Karpas-422 (cell line): ENCODE results near the gene LY6G6F. TPM values are rescaled to one million over a fixed set of nuclear protein-coding genes. Genes with fewer than 3 reads are reported as not detected.

Experiments
- DNase-seq: peaks from one replicate; pipeline ENCODE4 v3.0.0-alpha.2; 2015
- H2AFZ ChIP-seq: fragments of 200-600 bp; sonication (generic); 2 replicates; pipeline ENCODE4 v1.6.1; 2014; ENCODE audit warnings: antibody characterized with exemption, low read length, mixed read lengths
- H3K27ac ChIP-seq: fragments of 200-600 bp; sonication (generic); 2 replicates; pipeline ENCODE4 v1.5.1; 2014; ENCODE audit warnings: mild to moderate bottlenecking, low read length, moderate library complexity
- H3K27me3 ChIP-seq: fragments of 200-600 bp; sonication (generic); 2 replicates; pipeline ENCODE4 v1.6.1; 2014; ENCODE audit warnings: low read length, mixed read lengths
- H3K36me3 ChIP-seq: fragments of 200-600 bp; sonication (generic); 2 replicates; pipeline ENCODE4 v1.6.1; 2014; ENCODE audit warnings: low read length, mixed read lengths; ENCODE audit not compliant: insufficient read depth
- H3K4me1 ChIP-seq: fragments of 200-600 bp; sonication (generic); 2 replicates; pipeline ENCODE4 v1.6.1; 2014; ENCODE audit warnings: mild to moderate bottlenecking, low read length, mixed read lengths
- H3K4me2 ChIP-seq: fragments of 200-600 bp; sonication (generic); 2 replicates; pipeline ENCODE4 v1.6.1; 2014; ENCODE audit warnings: low read length, low read depth, mild to moderate bottlenecking; ENCODE audit not compliant: poor library complexity, severe bottlenecking
- H3K4me3 ChIP-seq: fragments of 200-600 bp; sonication (generic); 2 replicates; pipeline ENCODE4 v1.5.1; 2014; ENCODE audit warnings: mild to moderate bottlenecking, antibody characterized with exemption, low read length, mixed read lengths
- H3K79me2 ChIP-seq: fragments of 200-600 bp; sonication (generic); 2 replicates; pipeline ENCODE4 v1.6.1; 2014; ENCODE audit warnings: mild to moderate bottlenecking, low read length, mixed read lengths
- H3K9ac ChIP-seq: fragments of 200-600 bp; sonication (generic); 2 replicates; pipeline ENCODE4 v1.6.0; 2014; ENCODE audit warnings: low read length
- H3K9me2 ChIP-seq: fragments of 200-600 bp; sonication (generic), shearing (Covaris generic); replicated peaks from 2 replicates; pipeline ENCODE4 v1.6.0; 2014; ENCODE audit warnings: mild to moderate bottlenecking, low read length, moderate library complexity; ENCODE audit not compliant: insufficient read depth
- H3K9me3 ChIP-seq: fragments of 300-700, 200-600 bp; sonication (generic); 2 replicates; pipeline ENCODE4 v1.6.1; 2014; ENCODE audit warnings: low read length, mixed read lengths
- H4K20me1 ChIP-seq: fragments of 200-600 bp; sonication (generic); 2 replicates; pipeline ENCODE4 v1.6.1; 2014; ENCODE audit warnings: mild to moderate bottlenecking, antibody characterized with exemption, low read length, low read depth; ENCODE audit not compliant: insufficient read depth
- total RNA-seq: library from RNA; depleted of rRNA; stranded (reverse); fragments of >200 nt; shearing (Covaris generic); gene quantifications from 2 replicates; pipeline ENCODE4 v1.2.3, GENCODE V29; 2014; ENCODE audit warnings: low replicate concordance

LY6G6F gene
- total RNA-seq, 1 experiment from 2014 or later = not detected

GRCh38 chr6:31739639-31740396, 33.2 kb downstream of the LY6G6F start, which contains the start of gene MSH5:
MSH5 (plus strand) TSS chr6:31740005; CDS start chr6:31740467, 462 bp downstream.
- Histone ChIP-seq H3K27me3 (no peaks in the 10 kb centered on the region), H3K79me2 (peaks cover 34% of the 10 kb centered on the region), H3K36me3 (0 out of 2 replicates have a peak, but pooled peaks cover 4% of the 10 kb centered on the region), H3K9me2 (no peaks in the 10 kb centered on the region), H3K27ac (peak within 1 kb of the TSS; percentile 95), H3K9ac (peak within 1 kb of the TSS; percentile 83), H2AFZ (no peak within 1 kb of the TSS; the same call in 1 of the 2 replicates), H3K4me1 (peaks cover 55% of the 10 kb centered on the region), H4K20me1 (no peaks in the 10 kb centered on the region), H3K4me3 (peak within 1 kb of the TSS; percentile 85), H3K4me2 (peak within 1 kb of the TSS; percentile 79), H3K9me3 (no peaks in the 10 kb centered on the region)
- peak; percentile 100 for DNase-seq

GRCh38 chr6:31740397-31741223, 33.9 kb downstream of the LY6G6F start:
- Histone ChIP-seq H3K79me2 (peaks cover 26% of the 10 kb centered on the region), H3K4me3 (peak overlapping the region; percentile 85), H3K4me1 (peaks cover 53% of the 10 kb centered on the region)

GRCh38 chr6:31741815-31742214, 35.1 kb downstream of the LY6G6F start:
- H3K4me2 ChIP-seq = no peak overlapping the region

More at GRCh38 chr6:31740397-31741223, 33.9 kb downstream of the LY6G6F start:
- Histone ChIP-seq H3K9me3 (no peaks in the 10 kb centered on the region), H3K9ac (peak overlapping the region; percentile 83), H4K20me1 (no peaks in the 10 kb centered on the region), H3K27ac (peak overlapping the region; percentile 95), H3K4me2 (peak overlapping the region; percentile 79), H3K27me3 (no peaks in the 10 kb centered on the region), H3K9me2 (no peaks in the 10 kb centered on the region), H3K36me3 (0 out of 2 replicates have a peak, but pooled peaks cover 4% of the 10 kb centered on the region), H2AFZ (no peak overlapping the region; the same call in 1 of the 2 replicates)
- peak; percentile 95 for DNase-seq

GRCh38 chr6:31742894-31743293, 36.2 kb downstream of the LY6G6F start:
- Histone ChIP-seq H3K79me2 (peaks cover 13% of the 10 kb centered on the region; the same call in 1 of the 2 replicates), H3K27ac (no peak overlapping the region), H3K9me3 (no peaks in the 10 kb centered on the region), H3K9me2 (no peaks in the 10 kb centered on the region), H3K4me2 (no peak overlapping the region), H3K4me3 (no peak overlapping the region), H3K27me3 (no peaks in the 10 kb centered on the region), H4K20me1 (no peaks in the 10 kb centered on the region), H3K4me1 (peaks cover 37% of the 10 kb centered on the region), H2AFZ (no peak overlapping the region), H3K36me3 (0 out of 2 replicates have a peak, but pooled peaks cover 4% of the 10 kb centered on the region), H3K9ac (no peak overlapping the region)
- DNase-seq = no peak

More at GRCh38 chr6:31741815-31742214, 35.1 kb downstream of the LY6G6F start:
- Histone ChIP-seq H3K9ac (no peak overlapping the region), H3K27ac (peak overlapping the region; percentile 95; the same call in 1 of the 2 replicates), H2AFZ (no peak overlapping the region), H3K27me3 (no peaks in the 10 kb centered on the region), H3K4me1 (peaks cover 48% of the 10 kb centered on the region), H3K4me3 (no peak overlapping the region), H3K36me3 (0 out of 2 replicates have a peak, but pooled peaks cover 4% of the 10 kb centered on the region), H3K79me2 (peaks cover 14% of the 10 kb centered on the region; the same call in 1 of the 2 replicates), H3K9me2 (no peaks in the 10 kb centered on the region), H4K20me1 (no peaks in the 10 kb centered on the region), H3K9me3 (no peaks in the 10 kb centered on the region)
- no peak for DNase-seq

GRCh38 chr6:31744422-31744821, 37.8 kb downstream of the LY6G6F start:
- H3K9ac ChIP-seq = no peak overlapping the region
- peaks cover 22% of the 10 kb centered on the region for H3K4me1 ChIP-seq
- no peaks in the 10 kb centered on the region for H4K20me1 ChIP-seq
- H3K4me2 ChIP-seq = no peak overlapping the region
- no peak overlapping the region for H3K4me3 ChIP-seq
- peaks cover 13% of the 10 kb centered on the region; the same call in 1 of the 2 replicates for H3K79me2 ChIP-seq
- H3K9me2 ChIP-seq = no peaks in the 10 kb centered on the region
- H3K27ac ChIP-seq = no peak overlapping the region
- no peak for DNase-seq
- no peak overlapping the region for H2AFZ ChIP-seq
- 0 out of 2 replicates have a peak, but pooled peaks cover 4% of the 10 kb centered on the region for H3K36me3 ChIP-seq
- no peaks in the 10 kb centered on the region for H3K27me3 ChIP-seq
- no peaks in the 10 kb centered on the region for H3K9me3 ChIP-seq

- Histone ChIP-seq H3K9me3 (no peaks in the 10 kb centered on the region), H3K27ac (no peak overlapping the region), H4K20me1 (no peaks in the 10 kb centered on the region), H3K27me3 (no peaks in the 10 kb centered on the region), H3K9ac (no peak overlapping the region), H3K4me1 (no peaks in the 10 kb centered on the region), H3K4me2 (no peak overlapping the region), H3K36me3 (no peaks in the 10 kb centered on the region), H3K9me2 (no peaks in the 10 kb centered on the region), H3K4me3 (no peak overlapping the region), H2AFZ (no peak overlapping the region), H3K79me2 (no peaks in the 10 kb centered on the region)
- no peak for DNase-seq
These were observed 42.8 kb downstream of the LY6G6F start for GRCh38 chr6:31749301-31750036.

GRCh38 chr6:31750411-31751022, 43.9 kb downstream of the LY6G6F start:
- Histone ChIP-seq H2AFZ (no peak overlapping the region), H3K4me3 (no peak overlapping the region), H3K9me2 (no peaks in the 10 kb centered on the region), H3K27me3 (no peaks in the 10 kb centered on the region), H3K4me1 (no peaks in the 10 kb centered on the region), H3K36me3 (no peaks in the 10 kb centered on the region), H3K9ac (no peak overlapping the region), H4K20me1 (no peaks in the 10 kb centered on the region), H3K27ac (no peak overlapping the region), H3K4me2 (no peak overlapping the region), H3K79me2 (no peaks in the 10 kb centered on the region), H3K9me3 (no peaks in the 10 kb centered on the region)
- no peak for DNase-seq
